HUDEP-2 (cell line): ENCODE results near the gene PRDM16.

Experiments used
- DNase-seq, 76 experiments: peaks; one replicate each; lab custom pipeline; 2025; ENCODE audit not compliant: unreplicated experiment in 76 of 76; lab: John Stamatoyannopoulos, UW

Gene PRDM16

DNA sequence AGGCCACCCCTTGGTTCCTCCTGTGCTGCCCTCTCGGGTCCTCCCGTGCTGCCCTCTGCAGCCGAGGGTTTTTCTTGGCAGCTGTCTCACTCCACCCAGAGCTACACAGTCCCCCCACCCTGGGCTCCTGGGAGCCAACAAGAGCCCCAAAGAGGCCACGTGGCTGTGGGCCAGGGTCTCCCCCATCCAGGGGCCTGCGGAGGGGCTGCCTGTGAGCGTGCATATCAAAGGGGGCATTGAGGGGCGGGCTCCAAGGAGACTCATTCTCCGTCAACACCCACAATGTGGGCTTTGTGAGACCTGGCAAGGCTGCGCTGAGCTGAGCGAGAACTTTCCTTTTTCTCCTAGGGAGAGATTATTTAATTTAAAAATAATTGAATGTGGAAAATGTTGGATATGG lies 276.8 kb downstream of the PRDM16 start:
- no peak for DNase-seq

GRCh38 chr1:3346478-3346877 lies 277.5 kb downstream of the PRDM16 start:
- no peak for DNase-seq

- no peak for DNase-seq
Observed at GRCh38 chr1:3347257-3348020, 278.4 kb downstream of the PRDM16 start.

DNA sequence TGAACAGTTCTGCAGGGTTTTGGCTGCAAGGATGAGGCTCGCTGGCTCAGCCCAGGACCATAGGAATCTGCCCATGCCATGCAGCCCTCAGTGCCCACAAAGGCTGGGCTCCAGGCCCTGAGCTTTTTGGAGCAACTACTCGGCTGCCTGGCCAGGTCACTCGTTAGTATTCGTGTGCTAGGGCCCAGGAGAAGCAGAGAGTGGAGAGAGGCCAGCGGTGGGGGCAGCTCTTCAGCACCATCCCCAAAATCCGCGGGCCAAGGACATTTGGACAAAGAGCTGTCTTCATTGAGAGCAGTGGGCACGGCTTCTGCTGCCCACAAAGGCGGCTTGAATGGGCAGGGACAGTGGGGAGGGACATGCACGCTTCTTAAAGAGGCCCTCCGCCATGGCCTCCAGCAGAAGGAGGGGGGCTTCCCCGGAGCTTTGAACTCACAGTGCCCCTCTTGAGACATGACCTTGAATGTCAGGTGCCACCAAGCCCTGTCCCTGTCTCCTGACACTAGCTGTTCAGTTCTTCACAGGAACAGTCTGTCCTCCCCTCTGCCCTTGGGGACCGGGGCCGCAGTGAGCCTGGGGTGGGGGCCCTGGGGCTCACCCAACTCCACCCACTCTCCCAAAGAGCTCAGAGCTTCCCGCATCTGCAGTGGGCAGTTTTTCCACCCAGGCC lies 279.3 kb downstream of the PRDM16 start:
- DNase-seq = no peak

DNA sequence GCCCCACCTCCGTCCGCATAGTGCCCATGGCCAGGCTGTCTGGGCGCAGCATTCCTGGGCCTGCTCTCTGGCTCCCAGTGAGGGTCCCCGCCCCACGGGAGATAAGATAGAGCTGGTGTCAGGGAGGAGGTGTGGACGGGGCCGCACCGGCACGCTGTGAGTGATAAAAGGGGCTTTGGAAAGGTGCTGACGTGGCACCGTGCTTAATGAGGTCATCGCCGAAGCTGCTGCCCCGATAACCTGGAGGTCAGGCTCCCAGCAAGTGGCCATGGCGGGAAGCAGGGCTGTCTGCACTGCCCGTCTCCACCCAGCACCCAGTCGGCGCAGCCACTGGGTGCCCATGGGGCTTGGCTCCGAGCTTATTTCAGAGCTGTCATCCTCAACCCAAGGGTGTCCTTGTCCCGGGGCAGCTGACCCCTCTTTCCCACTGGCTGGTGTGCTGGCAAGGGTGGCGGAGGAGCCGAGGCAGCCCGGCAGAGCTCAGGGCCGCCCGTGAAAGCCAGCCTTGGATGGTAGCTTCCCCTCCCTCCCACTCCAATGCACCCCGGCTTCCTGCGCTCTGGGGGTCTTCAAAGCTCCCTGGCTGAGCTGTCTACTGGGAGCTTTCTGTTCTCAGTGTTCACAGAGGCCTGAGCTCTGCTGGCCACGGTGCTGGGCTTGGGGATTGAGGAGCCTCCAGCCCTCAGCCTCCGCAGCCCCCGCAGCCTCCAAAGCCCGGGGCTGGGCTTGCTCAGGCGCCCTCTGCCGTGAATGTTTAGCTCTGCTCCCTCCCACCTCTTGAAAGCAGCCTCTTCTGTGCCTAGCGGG lies 280.4 kb downstream of the PRDM16 start:
- DNase-seq = no peak

DNA sequence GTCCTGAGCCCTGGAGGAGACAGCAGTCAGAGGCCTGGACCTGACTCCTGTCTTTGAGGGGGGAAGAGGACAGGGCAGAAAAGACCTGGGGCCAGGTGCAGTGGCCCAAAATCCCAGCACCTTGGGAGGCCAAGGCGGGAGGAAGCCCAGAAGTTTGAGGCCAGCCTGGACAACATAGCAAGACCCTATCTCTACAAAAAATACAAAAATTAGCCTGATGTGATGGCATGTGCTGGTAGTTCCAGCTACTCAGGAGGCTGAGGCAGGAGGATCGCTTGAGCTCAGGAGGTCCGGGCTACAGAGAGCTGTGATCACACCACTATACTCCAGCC lies 280.9 kb downstream of the PRDM16 start:
- no peak for DNase-seq

DNA sequence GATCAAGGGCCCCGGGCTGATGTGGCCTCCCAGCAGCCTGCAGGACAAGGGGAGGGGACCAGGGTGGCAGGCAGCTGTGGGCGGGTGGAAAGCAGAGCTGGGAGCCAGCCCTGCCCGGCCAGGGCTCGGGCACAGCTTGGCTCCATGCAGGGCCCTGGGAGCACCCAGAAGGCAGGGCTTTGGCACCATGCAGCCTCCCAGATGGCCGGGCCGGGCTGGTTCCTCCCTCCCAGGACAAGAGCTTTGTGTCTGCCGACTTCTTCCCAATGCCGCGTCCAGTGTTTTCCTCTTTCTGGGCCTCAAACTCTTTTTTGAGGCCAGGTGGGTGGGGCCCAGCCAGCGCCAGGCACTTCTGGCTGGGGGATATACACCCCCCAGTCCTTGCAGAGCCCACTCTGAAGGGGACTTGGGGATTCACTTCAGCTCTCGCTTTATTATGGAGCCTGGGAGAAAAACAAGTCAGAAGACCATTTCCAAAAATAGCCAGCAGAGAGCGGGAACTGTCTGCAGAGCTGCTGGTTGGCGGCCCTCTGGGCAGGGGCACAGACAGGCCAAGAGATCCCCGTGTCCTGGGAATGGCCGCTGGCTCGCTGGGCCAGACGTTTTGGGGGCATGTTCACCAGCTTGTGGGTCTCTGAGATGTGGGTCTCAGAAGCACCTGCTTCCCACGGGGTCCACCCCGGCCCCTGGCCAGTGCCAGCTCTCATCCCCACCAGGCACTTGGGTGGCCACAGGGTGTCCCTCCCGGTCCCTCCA lies 281.7 kb downstream of the PRDM16 start:
- no peak for DNase-seq

- no peak for DNase-seq
Observed at GRCh38 chr1:3351449-3352298, 282.7 kb downstream of the PRDM16 start.

GRCh38 chr1:3352299-3352951 lies 283.4 kb downstream of the PRDM16 start:
- DNase-seq = no peak

DNA sequence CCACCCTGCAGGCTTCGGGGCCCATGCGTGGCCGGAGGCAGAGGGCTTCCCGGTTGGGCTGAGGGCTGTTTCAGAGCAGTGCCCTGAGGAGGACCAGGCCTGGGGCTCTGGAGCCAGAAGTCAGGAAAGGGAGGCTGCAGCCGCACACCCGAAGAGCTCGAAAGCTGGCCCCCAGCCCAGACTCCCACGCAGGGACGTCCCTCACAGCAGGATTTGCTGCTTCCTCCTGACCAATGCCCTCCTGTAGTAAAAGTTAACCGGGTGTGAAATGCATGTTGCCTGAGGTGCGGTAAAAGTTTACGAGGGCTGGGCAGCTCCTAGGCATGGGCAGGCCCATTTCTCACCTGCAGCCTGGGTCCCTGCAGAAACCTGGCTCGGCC lies 283.9 kb downstream of the PRDM16 start:
- no peak for DNase-seq

DNA sequence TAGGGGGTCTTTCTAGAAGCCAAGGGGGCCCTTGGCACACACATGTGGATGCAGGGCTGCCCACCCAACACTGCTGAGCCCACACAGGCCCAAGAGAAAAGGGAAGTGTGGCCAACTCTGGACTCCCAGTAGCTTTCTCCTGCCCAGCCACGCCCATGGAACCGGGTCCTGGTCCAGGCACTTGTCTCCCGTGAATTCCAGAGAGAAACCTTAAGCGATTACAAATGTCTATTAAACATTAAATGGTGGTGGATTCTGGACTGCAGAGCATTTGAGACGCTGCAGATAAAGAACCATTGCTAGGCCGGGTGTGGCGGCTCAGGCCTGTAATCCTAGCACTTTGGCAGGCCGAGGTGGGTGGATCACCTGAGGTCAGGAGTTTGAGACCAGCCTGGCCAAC lies 284.9 kb downstream of the PRDM16 start:
- no peak for DNase-seq

- no peak for DNase-seq
Observed at GRCh38 chr1:3355089-3355488, 286.1 kb downstream of the PRDM16 start.

DNA sequence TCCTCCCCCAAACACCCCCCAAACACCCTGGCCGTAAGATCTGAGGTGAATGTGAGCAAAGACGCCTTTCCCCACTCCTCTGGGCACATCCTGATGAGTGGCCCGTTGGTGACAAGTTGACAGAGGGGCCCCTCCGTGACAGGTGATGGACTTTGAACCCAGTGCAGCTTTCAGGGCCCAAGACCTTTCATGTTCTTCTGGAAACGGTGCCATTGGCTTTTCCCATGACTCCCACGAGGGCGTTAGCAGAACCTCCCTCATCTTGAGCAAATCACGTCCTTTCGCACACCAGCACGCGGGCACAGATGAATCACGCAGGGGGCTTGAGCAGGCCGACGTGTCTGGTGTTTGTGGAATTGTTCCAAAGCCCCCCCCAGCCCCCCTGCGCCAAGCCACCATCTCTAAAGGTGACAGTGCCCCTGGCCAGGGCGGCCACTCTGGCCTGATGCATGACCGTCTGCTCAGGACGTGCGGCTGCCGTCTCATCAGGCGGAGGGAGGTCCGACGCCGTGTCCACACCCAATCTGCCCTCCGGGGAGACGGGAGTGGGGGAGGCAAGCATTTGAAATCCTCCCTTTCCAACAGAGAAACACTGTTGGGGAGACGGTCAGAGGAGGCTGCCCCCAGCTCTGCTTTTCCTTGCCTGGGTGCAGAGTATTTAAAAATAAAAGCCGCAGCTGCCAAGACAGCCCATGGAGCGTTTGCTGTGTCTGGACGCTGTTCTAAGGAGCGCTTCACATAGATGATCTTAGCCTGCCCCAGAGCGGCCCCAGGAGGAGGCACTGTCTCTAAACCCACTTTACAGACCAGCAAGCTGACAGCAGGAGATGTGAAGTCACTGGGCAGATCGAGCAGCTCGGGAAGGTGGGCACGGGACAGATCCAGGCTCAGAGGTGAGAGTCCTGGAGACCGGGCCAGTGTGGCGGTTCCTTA lies 287.2 kb downstream of the PRDM16 start:
- no peak for DNase-seq

- no peak for DNase-seq
Observed at GRCh38 chr1:3356827-3357460, 287.9 kb downstream of the PRDM16 start.

GRCh38 chr1:3357526-3358297 lies 288.7 kb downstream of the PRDM16 start:
- DNase-seq = no peak

- DNase-seq = no peak
Observed at GRCh38 chr1:3359351-3359750, 290.3 kb downstream of the PRDM16 start.

DNA sequence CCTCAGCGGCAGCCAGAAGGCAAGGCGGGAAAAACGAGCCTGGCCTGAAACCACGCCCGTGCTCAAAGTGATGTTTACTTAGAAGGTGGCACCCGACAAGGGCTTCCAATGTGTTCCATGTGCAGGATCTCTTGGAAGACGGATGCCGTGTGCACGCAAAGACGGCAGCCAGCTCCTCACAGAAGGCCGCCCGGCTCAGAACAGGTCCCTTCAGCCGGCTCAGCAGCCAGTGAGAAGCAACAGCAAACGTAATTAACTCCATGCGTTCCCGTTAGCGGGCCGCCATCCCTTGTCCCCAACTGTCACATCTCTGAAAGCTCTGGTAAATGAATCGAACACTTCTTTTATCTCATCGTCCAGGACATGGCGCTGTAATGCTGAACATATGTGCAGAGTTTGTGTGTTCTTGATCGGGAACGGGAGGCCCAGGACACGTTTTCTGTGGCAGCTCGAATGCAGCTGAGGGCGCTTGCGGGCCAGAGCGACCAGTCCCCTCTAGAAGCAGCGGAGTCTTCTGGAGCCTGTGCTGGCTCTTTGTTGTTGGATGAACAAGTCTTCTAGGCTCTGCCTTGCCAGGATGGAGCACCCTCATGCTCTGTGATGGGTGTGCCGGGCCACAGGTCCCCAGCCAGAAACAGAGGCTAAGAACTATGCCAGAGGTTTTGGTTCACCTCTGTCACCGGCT lies 290.9 kb downstream of the PRDM16 start:
- no peak for DNase-seq
